NCI-H82 treated with DMSO at 0.1 percent for 48 hours (cell line): ENCODE measurements around the gene CPN1.
"Not testable (repeated sequence)": the region's sequence is repeated elsewhere in the genome, so short reads cannot be mapped to it uniquely, and the experiment has no call there.

Source experiments
- DNase-seq: peaks from one replicate; lab custom pipeline; 2025; ENCODE audit not compliant: unreplicated experiment; lab: John Stamatoyannopoulos, UW

The CPN1 gene

GRCh38 chr10:100082276-100082675 is 607 bp upstream of the CPN1 start:
- DNase-seq = not testable (repeated sequence)

GRCh38 chr10:100076750-100077149 is 4.9 kb downstream of the CPN1 start:
- DNase-seq = no peak

DNA sequence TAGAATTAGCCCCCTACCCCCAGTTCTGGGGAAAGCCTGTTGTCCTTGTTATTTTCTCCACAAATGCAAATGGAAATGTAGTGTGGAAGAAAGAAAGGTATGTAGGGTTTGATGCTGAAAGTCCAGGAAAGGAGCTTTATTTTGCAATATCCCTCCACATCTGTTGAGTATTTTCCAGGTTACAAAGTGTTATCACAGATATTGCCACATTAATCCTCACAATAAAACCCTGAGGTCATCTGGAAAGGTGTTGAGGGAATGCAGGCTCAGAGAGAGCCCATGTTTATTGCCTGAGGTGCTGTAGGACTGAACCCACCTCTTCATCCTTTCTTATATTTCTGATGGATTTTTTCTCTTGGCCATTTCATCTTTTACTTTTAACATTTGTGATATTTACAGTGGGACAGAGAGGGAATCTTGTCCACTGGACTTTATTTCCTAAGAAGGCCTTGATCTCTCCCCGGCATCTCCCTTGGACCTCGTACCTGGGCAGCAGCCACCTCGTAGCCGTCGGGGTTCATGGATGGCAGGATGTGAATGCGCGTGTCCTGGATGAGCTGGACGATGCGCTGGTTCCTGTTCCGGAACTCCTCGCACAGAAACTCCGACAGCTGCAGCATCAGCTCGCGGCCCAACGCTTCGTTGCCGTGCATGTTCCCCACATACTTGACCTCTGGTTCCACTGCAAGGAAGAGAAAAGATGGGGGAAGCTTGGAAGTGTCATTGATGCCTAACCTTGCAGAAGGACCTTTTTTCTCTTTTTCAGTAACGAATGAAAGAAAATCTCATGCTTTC is 6.0 kb downstream of the CPN1 start:
- DNase-seq = no peak

- DNase-seq = no peak
Measured at GRCh38 chr10:100072514-100072913, 9.2 kb downstream of the CPN1 start.

- no peak for DNase-seq
Measured at GRCh38 chr10:100071529-100071928, 10.1 kb downstream of the CPN1 start.

DNA sequence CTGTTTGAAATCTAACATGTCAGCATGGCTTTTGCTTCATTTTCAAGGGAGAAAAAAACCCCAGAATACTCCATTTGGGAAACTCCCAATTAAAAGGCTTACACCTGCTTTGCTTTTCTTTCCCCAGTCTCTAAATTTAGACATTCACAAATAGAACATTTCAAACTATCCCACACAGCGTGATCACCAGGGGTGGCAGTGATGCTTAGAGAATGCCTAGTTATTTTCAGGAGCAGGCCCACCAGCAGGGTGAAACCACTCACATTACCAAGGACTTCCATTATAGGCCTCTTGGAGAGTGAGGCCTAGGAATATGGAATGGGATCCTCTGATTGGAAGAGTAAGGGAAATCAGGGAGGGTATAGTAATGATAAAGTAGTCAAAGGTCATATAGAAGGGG is 14.2 kb downstream of the CPN1 start:
- no peak for DNase-seq

DNA sequence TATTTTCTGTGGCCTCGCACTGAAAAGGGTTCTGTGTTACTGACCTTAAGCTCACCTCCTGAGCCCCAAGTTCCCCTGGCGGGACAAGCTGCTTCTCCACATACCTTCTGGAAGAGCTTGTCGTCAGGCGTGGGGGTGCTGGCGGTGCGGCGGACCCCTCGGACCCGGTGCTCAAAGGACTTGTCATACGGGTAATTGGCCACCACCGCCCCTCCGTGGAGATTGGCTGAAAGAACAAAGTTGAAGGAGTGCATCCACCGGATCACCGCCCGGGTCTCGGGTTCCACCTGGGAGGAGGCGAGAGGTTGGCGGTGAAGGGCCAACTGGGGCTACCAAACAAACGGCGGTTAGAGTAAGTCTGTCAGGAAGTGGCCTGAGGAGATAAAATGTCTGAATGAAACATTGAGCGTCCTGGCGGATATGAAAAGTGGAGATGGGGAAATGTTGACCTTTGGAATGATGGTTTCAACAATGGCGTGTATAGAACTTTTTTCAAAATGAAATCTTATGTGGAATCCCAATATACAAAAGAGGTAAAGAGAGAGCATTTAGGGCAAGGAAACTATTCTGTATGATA is 16.5 kb downstream of the CPN1 start:
- no peak for DNase-seq

- no peak for DNase-seq
Measured at GRCh38 chr10:100061401-100061800, 20.3 kb downstream of the CPN1 start.

DNA sequence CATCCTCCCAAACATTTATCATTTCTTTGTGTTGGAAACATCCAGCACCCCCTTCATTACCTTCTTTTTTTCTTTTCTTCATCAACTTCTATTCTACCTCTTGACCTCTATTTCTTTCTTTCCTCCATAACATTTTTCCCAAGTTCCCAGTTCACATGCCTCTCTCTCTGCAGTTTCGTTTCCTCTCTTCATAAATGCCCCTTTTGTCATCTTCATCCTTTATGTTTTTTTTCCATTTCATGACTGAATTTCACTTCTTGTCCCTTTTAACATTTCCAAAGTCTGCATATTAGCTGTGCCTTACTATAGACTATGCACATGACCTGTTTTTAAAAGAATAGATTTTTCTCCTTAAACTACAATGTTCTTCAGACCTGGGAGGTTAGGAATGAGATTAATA is 23.7 kb downstream of the CPN1 start:
- no peak for DNase-seq

DNA sequence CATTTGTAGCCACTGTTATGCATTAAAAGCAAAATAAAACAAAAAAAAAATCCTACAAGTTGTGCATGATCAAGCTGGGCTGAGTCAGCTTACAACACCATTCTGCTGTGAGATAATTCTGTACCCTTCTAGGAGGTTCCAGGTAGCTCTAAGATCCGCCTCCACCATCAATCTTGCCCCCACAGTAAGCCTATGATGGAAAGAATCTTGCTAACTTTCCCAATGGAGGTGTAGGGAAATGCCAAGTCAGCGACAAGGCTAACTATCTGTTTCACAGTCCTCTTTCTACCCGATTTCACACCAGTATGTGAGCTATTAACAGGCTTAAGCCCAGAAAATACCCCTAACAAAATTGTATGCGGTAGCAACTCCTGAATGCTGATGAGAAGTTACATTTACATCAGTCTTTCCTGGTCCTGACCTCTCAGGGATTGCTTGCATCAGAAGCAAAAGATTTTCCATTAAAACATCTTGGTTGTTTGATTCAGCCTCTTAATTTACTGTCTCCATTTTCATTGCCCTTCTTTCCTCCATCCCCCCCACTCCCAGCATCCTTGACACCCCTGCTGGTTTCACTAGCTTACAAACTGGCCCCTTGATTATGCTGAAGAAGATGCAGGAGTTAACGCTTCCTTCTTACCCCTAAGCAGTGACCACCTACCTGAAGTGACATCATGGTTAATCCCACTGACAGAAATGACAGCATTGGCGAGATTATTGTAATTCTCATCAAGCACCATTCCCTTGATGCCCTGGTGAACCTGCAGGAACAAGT is 27.8 kb downstream of the CPN1 start:
- DNase-seq = no peak

GRCh38 chr10:100046021-100046486 is 35.6 kb downstream of the CPN1 start:
- peak; percentile 68 for DNase-seq

DNA sequence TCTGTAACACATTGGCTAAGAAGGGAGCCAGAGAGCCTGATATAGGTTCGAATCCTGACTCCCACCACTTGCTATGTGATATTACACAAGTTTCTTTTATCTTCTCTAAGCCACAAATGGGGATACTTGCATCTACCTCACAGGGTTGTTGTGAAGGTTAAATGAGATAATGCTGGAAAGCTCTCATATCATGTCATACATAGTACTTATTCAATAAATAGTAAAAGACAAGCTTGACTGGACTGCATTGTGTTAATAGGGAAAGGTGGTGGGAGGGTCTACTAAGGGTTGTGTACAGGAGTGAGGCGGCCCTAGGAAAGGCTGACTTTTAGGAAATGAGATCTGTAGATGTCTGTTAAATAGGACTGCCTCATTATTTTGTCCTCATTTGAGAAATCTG is 36.1 kb downstream of the CPN1 start:
- no peak for DNase-seq

- no peak for DNase-seq
Measured at GRCh38 chr10:100043796-100044195, 37.9 kb downstream of the CPN1 start.

DNA sequence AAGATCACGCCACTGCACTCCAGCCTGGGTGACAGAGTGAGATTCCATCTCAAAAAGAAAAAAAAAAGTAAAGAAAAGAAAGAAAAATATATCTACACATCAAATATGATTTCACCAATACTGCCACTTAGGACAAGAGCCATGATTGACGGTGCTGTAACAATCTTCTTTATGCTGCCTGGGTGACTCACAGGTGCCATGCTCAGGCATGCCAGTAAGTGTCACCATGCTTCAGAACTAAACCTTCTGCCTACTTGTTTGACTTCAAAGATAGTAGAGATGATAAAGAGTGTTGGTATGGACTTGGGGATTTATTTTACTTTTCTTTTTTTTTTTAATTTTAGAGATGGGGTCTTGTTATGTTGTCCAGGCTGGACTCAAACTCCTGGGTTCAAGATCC is 38.3 kb downstream of the CPN1 start:
- DNase-seq = no peak

- no peak for DNase-seq
Measured at GRCh38 chr10:100041306-100042002, 40.2 kb downstream of the CPN1 start.

GRCh38 chr10:100038561-100039071 is 43.1 kb downstream of the CPN1 start:
- no peak for DNase-seq

GRCh38 chr10:100037758-100038315 is 43.8 kb downstream of the CPN1 start:
- DNase-seq = no peak

DNA sequence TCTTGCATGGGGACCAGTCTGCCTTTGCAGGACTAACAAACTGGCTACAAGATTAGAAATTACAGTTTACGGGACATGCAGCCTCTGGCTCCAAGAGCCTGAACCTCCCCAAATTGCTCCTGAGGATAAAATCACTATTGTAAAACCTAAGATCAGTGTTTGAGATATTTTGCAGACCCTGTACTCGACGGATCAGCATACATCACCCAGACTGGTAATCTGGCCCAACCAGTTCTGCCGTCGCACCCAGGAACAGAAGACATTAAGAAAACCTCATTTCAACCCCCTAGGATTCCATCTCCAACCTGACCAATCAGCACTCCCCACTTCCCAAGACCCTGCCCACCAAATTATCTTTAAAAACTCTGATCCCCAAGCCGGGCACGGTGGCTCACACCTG is 44.8 kb downstream of the CPN1 start:
- DNase-seq = no peak

- no peak for DNase-seq
Measured at GRCh38 chr10:100033766-100034418, 47.8 kb downstream of the CPN1 start.

- no peak for DNase-seq
Measured at GRCh38 chr10:100027416-100027815, 54.3 kb downstream of the CPN1 start.
